Kidney (tissue), 14 donors: ENCODE measurements around the gene ADCY10. TPM values are rescaled to one million over a fixed set of nuclear protein-coding genes. Genes with fewer than 3 reads are reported as not detected.
"Not testable (repeated sequence)": the region's sequence is repeated elsewhere in the genome, so short reads cannot be mapped to it uniquely, and the experiment has no call there.

ENCODE experiments used
- DNase-seq, 5 donors: peaks; one replicate each; pipeline ENCODE4 v3.0.0-alpha.2; 2013 to 2020
- FAIRE-seq: peaks from 2 replicates; lab custom pipeline; 2012; peaks lifted over from hg19 to GRCh38; lab: Jason Lieb, UNC
- H3K27ac ChIP-seq, 2 donors: one replicate each; pipeline ENCODE4 v1.7.0; 2013; ENCODE audit warnings: low read depth in 2 of 2, low read length in 2 of 2, inconsistent platforms in 1 of 2
- H3K27me3 ChIP-seq: one replicate; pipeline ENCODE4 v1.7.1; 2013; ENCODE audit warnings: low read length, inconsistent platforms; ENCODE audit not compliant: control insufficient read depth, insufficient read depth
- H3K36me3 ChIP-seq, 3 donors: one replicate each; pipeline versions ENCODE4 v1.7.0 to v1.7.1; 2013; ENCODE audit warnings: low read length in 3 of 3, control low read depth in 1 of 3, inconsistent platforms in 1 of 3; ENCODE audit not compliant: insufficient read depth in 3 of 3, control insufficient read depth in 2 of 3
- H3K4me1 ChIP-seq, 3 donors: one replicate each; pipeline versions ENCODE4 v1.7.0 to v1.7.1; 2013; ENCODE audit warnings: low read length in 3 of 3, inconsistent platforms in 1 of 3, low read depth in 1 of 3; ENCODE audit not compliant: control insufficient read depth in 2 of 3, insufficient read depth in 2 of 3
- H3K4me3 ChIP-seq, 3 donors: one replicate each; pipeline versions ENCODE4 v1.7.0 to v1.8.1; 2013; ENCODE audit warnings: low read length in 3 of 3, control low read depth in 1 of 3, inconsistent platforms in 1 of 3
- H3K9ac ChIP-seq, 3 donors: one replicate each; pipeline versions ENCODE4 v1.7.0 to v1.7.1; 2013; ENCODE audit warnings: low read length in 3 of 3, control low read depth in 1 of 3, inconsistent platforms in 1 of 3
- H3K9me3 ChIP-seq, 3 donors: one replicate each; pipeline versions ENCODE4 v1.7.0 to v1.7.1; 2013; ENCODE audit warnings: low read length in 3 of 3, control low read depth in 1 of 3, inconsistent platforms in 1 of 3; ENCODE audit not compliant: control insufficient read depth in 2 of 3, insufficient read depth in 1 of 3
- intact Hi-C: fragments of 100-400 bp; cut with DNase I; formaldehyde crosslinking; loops from one replicate; pipeline ENCODE4 v1.11.1; 2022
- polyA plus RNA-seq: library from polyadenylated mRNA; stranded (reverse); fragments of 350-450 nt; fragmentation: Illumina TruSeq; extraction: RNeasy Lipid Tissue Mini Kit (QIAGEN cat#74804); gene quantifications from one replicate; pipeline ENCODE4 v1.2.3, GENCODE V29; 2014; ENCODE audit warnings: low read depth, low replicate concordance; ENCODE audit not compliant: insufficient read depth
- total RNA-seq: library from RNA; stranded (reverse); fragmentation: NEBNext Ultra II Directional; extraction: Animal tissue kit (Norgen Biotek cat#: 25700); gene quantifications from one replicate; pipeline ENCODE4 v1.2.1, GENCODE V29; 2021
- TF ChIP-seq, protein P1 (sequence below): IDR thresholded peaks from 3 replicates; pipeline ENCODE4 v1.5.1; 2012; ENCODE audit warnings: mild to moderate bottlenecking, moderate library complexity, borderline replicate concordance; ENCODE audit not compliant: insufficient read depth; ENCODE audit errors: extremely low read depth
- donor health status: control.
- donor health status: control.
- donor health status: control.
- donor health status: control.
- donor health status: control.
- donor health status: DM: yes; HTN: yes; CAD: no.
- donor health status: Normal renal cell carcinoma (clear cell type).

The ADCY10 gene
- total and polyA plus RNA-seq, 2 donors from 2014 or later, result 0.22 to 0.28 TPM

DNA sequence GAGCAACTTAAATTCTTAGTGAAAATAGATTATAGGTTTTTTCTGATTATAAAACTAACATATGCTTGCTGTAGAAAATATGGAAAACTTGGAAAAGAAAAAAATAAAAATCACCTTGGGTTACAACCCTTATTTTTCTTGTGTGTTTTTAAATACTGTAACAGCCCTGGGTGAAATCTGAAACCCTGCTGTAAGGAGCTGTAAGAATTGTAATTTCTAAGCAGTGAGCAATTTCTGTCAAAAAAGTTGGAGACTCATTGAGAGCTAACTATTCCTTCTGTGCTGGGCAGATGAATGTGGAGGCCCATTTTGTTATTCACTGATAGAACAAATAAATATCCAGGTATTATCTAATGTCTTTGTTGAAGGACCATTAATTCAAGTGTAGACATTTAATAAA lies 42.6 kb downstream of the ADCY10 start:
- DNase-seq, result no peak
- Histone ChIP-seq H3K9ac (no peak overlapping the region), H3K27me3 (no peaks in the 10 kb centered on the region), H3K36me3 (no peaks in the 10 kb centered on the region), H3K9me3 (no peaks in the 10 kb centered on the region), H3K4me1 (no peaks in the 10 kb centered on the region), H3K27ac (no peak overlapping the region), H3K4me3 (no peak overlapping the region)
- intact Hi-C loops, result no loop called here
- TF ChIP-seq, protein P1, sequence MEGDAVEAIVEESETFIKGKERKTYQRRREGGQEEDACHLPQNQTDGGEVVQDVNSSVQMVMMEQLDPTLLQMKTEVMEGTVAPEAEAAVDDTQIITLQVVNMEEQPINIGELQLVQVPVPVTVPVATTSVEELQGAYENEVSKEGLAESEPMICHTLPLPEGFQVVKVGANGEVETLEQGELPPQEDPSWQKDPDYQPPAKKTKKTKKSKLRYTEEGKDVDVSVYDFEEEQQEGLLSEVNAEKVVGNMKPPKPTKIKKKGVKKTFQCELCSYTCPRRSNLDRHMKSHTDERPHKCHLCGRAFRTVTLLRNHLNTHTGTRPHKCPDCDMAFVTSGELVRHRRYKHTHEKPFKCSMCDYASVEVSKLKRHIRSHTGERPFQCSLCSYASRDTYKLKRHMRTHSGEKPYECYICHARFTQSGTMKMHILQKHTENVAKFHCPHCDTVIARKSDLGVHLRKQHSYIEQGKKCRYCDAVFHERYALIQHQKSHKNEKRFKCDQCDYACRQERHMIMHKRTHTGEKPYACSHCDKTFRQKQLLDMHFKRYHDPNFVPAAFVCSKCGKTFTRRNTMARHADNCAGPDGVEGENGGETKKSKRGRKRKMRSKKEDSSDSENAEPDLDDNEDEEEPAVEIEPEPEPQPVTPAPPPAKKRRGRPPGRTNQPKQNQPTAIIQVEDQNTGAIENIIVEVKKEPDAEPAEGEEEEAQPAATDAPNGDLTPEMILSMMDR, result no peak
- no peak for FAIRE-seq

DNA sequence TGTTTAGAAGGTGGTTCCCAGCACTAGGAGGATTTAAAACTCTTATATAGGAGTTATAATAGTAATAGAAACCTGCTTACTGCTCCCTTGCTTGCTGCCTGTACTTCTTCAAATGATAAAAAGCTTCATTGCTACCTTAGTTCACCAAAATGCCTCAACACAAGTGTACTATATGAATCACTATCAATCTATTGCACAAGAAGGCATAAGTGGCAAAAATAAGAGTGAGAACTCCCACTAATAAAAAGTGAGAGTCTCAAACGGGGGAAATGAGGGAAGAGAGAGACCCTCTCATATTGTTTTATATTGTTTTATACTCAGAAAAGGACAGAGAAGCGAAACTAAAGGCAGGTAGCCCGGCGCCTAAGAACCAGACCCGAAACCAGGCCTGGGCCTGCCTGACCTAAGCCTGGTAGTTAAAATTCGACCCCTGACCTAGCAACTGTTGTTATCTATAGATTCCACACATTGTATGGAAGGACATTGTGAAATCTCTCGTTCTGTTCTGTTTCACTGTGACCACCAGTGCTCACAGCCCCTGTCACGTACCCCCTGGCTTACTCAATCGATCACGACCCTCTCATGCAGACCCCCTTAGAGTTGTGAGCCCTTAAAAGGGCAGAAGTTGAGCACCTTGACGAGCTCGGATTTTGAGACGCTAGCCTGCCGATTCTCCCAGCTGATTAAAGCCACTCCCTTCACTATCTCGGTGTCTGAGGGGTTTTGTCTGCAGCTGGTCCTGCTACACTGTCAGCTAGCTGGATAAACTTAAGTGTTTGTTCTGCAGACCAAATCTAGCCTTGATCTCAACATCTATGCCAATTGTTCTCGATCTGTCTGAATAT lies 44.6 kb downstream of the ADCY10 start:
- not testable (repeated sequence) for FAIRE-seq

DNA sequence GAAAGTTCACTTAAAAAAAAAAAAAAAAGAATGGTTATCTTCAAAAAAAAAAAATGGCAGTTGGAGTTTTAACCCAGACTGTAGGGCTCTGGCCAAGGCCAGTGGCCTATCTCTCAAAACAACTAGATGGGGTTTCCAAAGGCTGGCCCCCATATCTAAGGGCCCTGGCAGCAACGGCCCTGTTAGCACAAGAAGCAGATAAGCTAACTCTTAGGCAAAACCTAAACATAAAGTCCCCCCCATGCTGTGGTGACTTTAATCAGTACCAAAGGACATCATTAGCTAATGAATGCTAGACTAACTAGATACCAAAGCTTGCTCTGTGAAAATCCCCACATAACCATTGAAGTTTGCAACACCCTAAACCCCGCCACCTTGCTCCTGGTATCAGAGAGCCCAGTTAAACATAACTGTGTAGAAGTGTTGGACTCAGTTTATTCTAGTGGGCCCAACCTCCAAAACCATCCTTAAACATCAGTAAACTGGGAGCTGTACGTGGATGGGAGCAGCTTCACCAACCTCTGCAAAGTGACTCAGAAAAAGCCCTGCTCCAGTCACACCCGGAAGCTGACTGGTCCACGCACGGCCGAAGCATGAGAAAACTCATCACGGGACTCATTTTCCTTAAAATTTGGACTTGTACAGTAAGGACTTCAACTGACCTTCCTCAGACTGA lies 47.1 kb downstream of the ADCY10 start:
- H3K9me3 ChIP-seq, H3K4me1 ChIP-seq, intact Hi-C loops, FAIRE-seq, H3K27ac ChIP-seq, H3K4me3 ChIP-seq, H3K9ac ChIP-seq, H3K27me3 ChIP-seq, H3K36me3 ChIP-seq, DNase-seq: not testable (repeated sequence)

More for the DNA sequence above, 44.6 kb downstream of the ADCY10 start:
- H3K9me3 ChIP-seq, H3K4me1 ChIP-seq, H3K4me3 ChIP-seq, H3K27me3 ChIP-seq, intact Hi-C loops, H3K9ac ChIP-seq, H3K36me3 ChIP-seq, H3K27ac ChIP-seq, DNase-seq: not testable (repeated sequence)

DNA sequence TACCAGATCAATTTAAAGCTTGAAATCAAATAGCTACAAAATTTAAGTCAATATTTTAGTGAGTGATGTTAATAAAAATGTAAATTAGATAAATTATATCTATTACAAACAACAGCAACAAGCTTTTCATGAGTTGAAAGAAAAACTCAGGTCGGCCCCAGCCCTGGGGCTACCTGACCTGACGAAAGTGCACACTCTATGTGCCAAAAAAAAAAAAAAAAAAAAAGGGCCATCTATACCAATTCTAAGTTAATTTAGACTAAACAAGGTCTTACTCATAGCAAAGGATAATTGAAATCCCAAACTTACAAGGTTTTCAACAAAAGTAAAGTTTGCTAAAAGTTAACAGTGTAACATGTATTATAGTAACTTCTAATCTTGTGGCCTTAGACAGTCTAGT lies 47.6 kb downstream of the ADCY10 start:
- H3K9ac ChIP-seq, H3K36me3 ChIP-seq, H3K27ac ChIP-seq, H3K9me3 ChIP-seq, H3K4me3 ChIP-seq, H3K27me3 ChIP-seq, DNase-seq, intact Hi-C loops, H3K4me1 ChIP-seq, FAIRE-seq: not testable (repeated sequence)

DNA sequence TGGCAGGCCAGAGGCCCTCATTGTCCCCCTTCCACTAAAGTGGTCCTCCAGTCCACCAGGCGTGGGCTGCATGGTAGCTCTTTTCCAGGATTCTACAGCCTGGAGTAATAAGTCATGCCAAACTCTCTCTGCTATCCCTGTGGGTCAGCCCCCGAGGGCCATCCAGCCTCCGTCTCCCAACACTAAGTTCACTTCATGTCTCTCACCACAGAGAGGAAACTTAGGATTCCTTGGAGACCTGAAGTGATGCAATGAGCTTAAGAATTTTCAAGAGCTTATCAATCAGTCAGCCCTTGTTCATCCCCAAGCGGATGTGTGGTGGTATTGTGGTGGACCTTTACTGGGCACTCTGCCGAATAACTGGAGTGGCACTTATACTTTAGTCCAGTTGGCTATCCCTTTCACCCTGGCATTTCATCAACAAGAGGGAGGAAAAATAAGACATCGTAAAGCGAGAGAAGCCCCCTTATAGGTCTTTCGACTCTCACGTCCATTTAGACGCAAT lies 48.1 kb downstream of the ADCY10 start:
- H3K27ac ChIP-seq, FAIRE-seq, H3K36me3 ChIP-seq, H3K9ac ChIP-seq, intact Hi-C loops, H3K4me3 ChIP-seq, H3K9me3 ChIP-seq, H3K27me3 ChIP-seq, DNase-seq, H3K4me1 ChIP-seq: not testable (repeated sequence)

DNA sequence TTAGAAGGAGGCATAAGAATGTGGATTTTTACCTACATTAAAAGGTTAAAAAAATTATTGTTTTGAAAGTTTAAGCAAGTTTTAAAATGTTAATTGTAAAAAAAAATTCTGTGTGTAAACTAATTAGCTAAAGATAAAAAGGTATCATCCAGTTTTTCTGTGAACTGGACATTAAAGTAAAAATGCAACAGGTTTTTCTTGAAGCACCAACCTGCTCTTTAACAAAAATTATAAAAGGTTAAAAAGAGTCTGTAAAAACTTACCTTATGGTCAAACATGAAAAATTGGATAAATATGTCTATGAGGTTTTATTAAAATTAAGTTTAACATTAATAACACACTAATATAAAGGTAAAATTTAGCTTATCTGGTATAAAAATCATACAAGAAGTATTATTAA lies 48.7 kb downstream of the ADCY10 start:
- H3K27ac ChIP-seq, intact Hi-C loops, DNase-seq, H3K27me3 ChIP-seq, FAIRE-seq, H3K36me3 ChIP-seq, H3K9ac ChIP-seq, H3K4me3 ChIP-seq, H3K4me1 ChIP-seq, H3K9me3 ChIP-seq: not testable (repeated sequence)
